Retinal pigment epithelial cell (primary cell): ENCODE measurements around the gene NEURL1.
"Not testable (repeated sequence)": the region's sequence is repeated elsewhere in the genome, so short reads cannot be mapped to it uniquely, and the experiment has no call there.

Experiments used
- DNase-seq: peaks from one replicate; pipeline ENCODE4 v3.0.0-alpha.2; 2010; ENCODE audit warnings: low read depth
- H3K4me3 ChIP-seq: 2 replicates; pipeline ENCODE4 v1.5.1; 2011; ENCODE audit warnings: mild to moderate bottlenecking, low read length, control low read depth, moderate library complexity
- CTCF ChIP-seq: conservative IDR thresholded peaks from 2 replicates; pipeline ENCODE4 v1.5.1; 2011; ENCODE audit warnings: low read depth, low read length, control low read depth, inconsistent platforms

Gene NEURL1

GRCh38 chr10:103502849-103503660 lies 9.6 kb downstream of the NEURL1 start:
- no peak for TF ChIP-seq CTCF
- DNase-seq: no peak
- H3K4me3 ChIP-seq: no peak overlapping the region

GRCh38 chr10:103503777-103504176 lies 10.3 kb downstream of the NEURL1 start:
- H3K4me3 ChIP-seq, DNase-seq: not testable (repeated sequence)

GRCh38 chr10:103504181-103504783 lies 10.8 kb downstream of the NEURL1 start:
- peak; percentile 77 for DNase-seq
- no peak for TF ChIP-seq CTCF
- no peak overlapping the region for H3K4me3 ChIP-seq

GRCh38 chr10:103506061-103506460 lies 12.6 kb downstream of the NEURL1 start:
- no peak for DNase-seq
- no peak for TF ChIP-seq CTCF
- no peak overlapping the region for H3K4me3 ChIP-seq

GRCh38 chr10:103507235-103508191 lies 14.0 kb downstream of the NEURL1 start:
- no peak overlapping the region for H3K4me3 ChIP-seq

GRCh38 chr10:103510046-103510685 lies 16.7 kb downstream of the NEURL1 start:
- H3K4me3 ChIP-seq: no peak overlapping the region
- TF ChIP-seq CTCF: no peak
- DNase-seq: no peak

More at GRCh38 chr10:103507235-103508191, 14.0 kb downstream of the NEURL1 start:
- no peak for DNase-seq
- TF ChIP-seq CTCF: no peak
